IPS DF 4.7 (cell line): Measurements from ENCODE around the gene MAP10.

Experiments
- DNase-seq: peaks from one replicate; pipeline ENCODE4 v3.0.0-alpha.2; 2013; ENCODE audit warnings: low spot score; ENCODE audit errors: extremely low read depth

Gene MAP10

GRCh38 chr1:232795497-232796053 is 9.6 kb upstream of the MAP10 start:
- no peak for DNase-seq

- DNase-seq, result no peak
These were observed 7.2 kb upstream of the MAP10 start for GRCh38 chr1:232797856-232798510.

DNA sequence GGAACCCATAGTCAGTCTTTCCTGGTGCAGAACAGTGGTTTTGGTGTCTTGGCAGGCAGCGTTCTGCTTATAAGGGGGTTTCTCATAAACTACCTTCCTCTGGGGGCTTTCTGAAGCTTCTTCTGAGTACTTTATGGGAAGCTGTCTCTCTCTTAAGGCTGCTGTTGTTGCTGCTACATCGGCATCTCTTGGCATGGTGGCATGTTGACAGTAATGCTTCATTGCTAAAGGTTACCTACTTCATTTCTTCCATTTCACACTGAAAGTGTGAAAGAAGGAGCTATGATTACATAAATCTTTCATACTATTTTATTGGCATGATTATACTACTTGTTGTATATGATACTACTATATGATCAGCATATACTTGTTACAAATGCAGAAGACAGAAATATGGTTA is 6.3 kb upstream of the MAP10 start:
- no peak for DNase-seq

- DNase-seq, result no peak
These were observed 932 bp downstream of the MAP10 start for GRCh38 chr1:232806186-232806510.

GRCh38 chr1:232810856-232811255 is 5.6 kb downstream of the MAP10 start:
- DNase-seq, result no peak

DNA sequence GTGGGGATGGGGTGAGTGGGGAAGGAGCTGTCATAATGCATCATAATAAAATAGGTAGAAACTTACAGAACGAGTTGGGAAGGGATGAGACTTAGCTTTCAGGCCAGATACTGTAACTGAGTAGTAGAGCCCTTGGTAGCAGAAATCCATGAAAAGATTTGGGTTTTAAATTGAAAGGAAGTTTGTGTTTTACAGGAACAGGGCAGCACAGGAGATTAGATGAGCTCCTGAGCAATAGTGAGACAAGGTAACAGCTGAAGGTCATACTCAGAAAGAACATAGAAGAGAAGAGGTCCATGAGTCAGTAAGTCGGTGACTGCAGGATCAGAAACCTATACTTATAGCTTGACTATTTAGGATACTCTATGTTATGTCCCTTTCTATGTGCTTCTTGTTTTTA is 7.3 kb downstream of the MAP10 start:
- DNase-seq, result no peak

- DNase-seq, result no peak
These were observed 7.9 kb downstream of the MAP10 start for GRCh38 chr1:232813097-232813496.

DNA sequence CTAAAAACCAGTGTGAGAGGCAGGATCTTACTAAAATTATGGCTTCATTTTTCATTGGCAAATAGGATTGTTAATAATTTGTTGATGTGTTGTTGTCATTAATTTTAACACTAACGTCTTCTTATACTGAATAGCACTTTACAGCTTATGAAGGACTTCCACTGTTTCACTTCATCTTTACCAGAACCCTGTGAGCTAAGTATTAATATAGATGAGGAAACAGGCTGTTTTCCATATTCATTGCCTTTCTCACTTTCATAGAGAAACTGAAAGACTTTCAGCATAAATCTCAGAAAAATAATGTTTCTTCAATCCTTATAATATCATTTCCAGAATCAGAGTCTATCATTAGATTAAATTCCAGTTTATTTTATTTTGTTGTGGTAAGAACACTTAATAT is 8.5 kb downstream of the MAP10 start:
- no peak for DNase-seq

DNA sequence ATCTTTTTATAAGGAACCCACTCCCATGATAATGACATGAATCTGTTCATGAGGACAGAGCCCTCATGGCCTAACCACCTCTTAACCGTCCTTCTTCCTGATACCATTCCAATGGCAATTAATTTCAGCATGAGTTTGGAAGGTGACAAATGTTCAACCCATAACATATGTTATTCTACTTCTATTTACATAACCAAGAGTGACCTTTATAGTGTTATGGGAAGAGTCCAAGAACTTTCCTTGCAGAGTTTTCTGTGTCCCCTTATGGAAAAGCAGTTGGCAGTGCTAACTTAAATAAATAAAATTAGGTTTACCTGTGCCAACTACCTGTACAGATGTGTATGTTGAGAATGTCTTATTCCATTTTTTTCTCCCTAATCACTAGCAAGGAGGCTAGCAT is 11.1 kb downstream of the MAP10 start:
- no peak for DNase-seq

DNA sequence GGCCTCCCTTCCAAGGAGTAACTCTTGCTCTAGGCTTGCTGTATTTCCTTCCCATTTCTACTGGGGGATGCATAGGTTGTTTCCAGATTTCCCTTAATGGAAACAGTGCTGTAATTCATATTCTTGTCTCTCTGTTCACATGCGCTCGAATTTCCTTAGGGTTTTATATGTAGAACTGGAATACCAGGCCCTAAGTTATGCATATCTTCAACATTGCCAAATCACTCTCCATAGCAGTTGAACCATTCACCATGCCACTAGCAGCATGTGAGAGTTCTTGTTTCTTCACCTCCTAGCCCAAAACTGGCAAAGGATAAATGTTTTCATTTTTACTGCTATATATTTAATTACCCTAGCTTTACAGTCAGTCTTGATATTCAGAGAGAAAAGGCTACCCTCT is 12.8 kb downstream of the MAP10 start:
- DNase-seq, result no peak

- no peak for DNase-seq
These were observed 15.2 kb downstream of the MAP10 start for GRCh38 chr1:232820431-232820830.

DNA sequence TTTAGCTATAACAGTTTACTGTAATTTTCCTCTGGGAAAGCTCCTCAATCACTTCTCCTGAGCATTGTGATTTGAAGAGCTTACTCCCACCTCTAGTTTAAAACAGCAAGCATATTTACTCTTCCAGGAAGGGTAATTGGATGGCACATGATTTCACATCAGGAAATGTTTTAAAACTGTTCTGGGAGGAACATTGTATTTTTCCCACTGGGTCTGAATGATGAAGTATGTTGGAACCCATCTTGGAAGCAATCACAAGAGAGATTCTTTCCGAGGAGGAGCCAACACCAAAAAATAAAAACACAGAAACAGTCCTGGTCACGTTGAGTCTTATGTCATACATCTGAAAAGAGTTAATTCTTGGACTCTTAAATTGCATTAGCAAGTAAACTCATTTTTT is 17.3 kb downstream of the MAP10 start:
- DNase-seq, result no peak

DNA sequence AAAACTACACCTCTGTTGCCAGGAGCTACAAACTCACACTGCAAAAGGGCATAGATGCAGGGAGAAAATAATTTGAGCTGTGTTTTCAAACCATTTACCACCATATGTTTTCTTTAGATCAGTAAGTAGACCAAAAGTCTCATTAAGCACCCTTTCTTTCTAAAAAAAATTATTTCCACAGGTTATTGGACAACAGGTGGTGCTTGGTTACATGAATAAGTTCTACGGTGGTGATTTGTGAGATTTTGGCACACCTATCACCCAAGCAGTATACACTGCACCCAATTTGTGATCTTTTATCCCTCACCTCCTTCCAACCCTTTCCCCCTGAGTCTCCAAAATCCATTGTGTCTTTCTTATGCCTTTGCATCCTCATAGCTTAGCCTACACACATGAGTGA is 21.1 kb downstream of the MAP10 start:
- DNase-seq, result no peak

DNA sequence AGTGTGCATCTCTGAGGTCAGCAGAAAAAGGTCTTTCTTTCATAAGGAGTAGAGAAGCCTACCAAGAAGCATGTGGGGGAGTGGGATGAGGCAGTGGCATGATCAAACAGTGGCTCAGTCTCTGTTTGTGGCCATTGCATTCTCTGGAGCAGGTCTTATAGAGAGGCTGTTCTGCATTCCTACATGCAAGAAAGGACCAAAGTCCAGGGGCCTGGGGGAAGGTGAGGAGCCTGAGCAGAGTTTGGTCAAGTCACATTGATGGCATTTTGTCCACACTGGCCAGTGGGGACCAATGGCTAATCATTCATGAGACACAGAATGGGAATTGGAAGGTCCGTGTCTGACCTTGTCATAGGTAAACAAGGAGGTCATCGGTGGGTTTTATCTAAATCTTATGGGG is 25.4 kb downstream of the MAP10 start:
- DNase-seq, result no peak

GRCh38 chr1:232831895-232832294 is 26.7 kb downstream of the MAP10 start:
- no peak for DNase-seq

DNA sequence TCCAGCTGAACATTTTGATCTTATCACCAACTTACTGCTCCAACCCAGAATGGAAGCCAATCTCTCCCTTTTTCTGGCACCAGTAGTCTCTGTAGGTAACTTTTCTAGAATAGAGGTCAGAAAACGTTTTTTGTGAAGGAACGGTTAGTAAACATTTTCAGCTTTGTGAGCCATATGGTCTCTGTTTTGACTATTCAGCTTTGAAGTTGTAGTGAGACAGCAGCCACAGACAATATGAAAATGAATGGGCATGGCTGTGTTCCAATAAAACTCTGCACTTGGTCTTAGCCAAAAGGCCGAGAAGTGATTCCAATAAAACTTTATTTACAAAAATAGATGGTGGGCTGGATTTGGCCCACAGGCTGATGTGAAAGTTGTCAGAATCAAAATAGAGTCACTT is 28.9 kb downstream of the MAP10 start:
- DNase-seq, result no peak

DNA sequence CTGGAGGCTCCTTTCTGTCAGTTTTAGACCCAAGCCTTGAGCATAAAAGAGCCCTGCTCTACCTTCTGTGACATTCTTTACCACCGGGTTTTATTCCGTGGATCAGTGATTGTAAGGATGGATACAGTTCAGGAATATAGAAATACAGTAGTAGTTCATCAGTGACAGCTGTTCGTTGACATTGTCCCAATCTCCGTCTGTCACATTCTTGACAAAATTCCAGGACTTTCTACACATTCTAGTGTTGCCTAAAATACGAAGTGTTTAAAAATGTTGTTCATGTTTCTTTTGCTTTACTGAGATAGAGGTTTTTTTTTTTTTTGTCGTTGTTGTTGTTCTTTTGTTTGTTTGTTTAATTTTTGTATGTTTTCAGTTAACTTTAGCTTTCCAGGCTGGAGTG is 29.9 kb downstream of the MAP10 start:
- no peak for DNase-seq

DNA sequence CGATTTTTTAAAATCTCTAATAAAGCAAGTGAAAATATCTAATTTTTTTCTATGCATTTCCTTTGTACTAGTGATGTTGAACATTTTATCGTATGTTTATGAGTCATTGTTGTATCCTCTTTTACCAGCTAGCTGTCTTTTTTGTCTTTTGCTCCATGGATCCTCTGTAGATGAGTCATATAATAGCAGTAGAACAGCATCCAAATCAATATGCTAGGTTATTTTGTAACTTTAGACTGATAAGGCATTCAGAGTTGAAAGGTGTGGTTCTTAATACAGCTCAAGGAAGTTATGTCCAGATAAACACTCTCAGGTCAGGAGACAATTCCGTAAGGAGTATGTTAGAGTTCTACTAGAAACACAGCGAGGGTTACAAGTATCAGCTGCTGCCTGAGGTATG is 31.9 kb downstream of the MAP10 start:
- DNase-seq, result no peak

- no peak for DNase-seq
These were observed 36.8 kb downstream of the MAP10 start for GRCh38 chr1:232841823-232842565.

- DNase-seq, result no peak
These were observed 39.6 kb downstream of the MAP10 start for GRCh38 chr1:232844791-232845190.

GRCh38 chr1:232845406-232845955 is 40.3 kb downstream of the MAP10 start:
- no peak for DNase-seq

DNA sequence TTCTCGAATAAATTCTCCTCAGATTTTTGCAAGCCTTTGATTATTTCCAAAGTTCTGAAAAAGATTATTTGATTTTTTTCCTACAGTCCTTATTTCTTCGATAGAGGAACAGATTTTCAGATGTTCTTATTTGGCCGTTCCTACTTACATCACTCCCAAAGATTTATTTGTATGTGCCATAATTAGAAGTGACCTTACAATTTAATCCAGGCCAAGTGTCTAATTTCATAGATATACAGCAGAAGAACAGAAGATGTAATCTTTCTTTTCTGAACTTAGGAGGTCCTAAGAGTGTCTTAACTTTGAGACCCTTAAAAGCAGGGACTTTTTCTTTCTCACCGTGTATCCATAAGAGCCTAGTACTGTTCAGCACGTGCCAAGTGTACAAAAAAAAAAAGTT is 46.3 kb downstream of the MAP10 start:
- DNase-seq, result no peak
